Right ventricle myocardium superior (tissue), 1 donor: ENCODE measurements around the gene PYROXD2. TPM values are rescaled to one million over a fixed set of nuclear protein-coding genes. Genes with fewer than 3 reads are reported as not detected.
A peak's percentile ranks its signal among the peaks of the same experiment; 100 is the strongest.

Source experiments
- ATAC-seq: fragments of 200-7000 bp; cut with Tn5 transposase; one replicate; pipeline ENCODE4 v1.9.1; 2020; ENCODE audit warnings: mild to moderate bottlenecking; ENCODE audit not compliant: poor library complexity
- DNase-seq: peaks from one replicate; pipeline ENCODE4 v3.0.0-alpha.2; 2020
- intact Hi-C: fragments of 100-400 bp; cut with DNase I; formaldehyde crosslinking; loops from one replicate; pipeline ENCODE4 v1.11.2; 2022
- long read RNA-seq: library from polyadenylated mRNA; unstranded; transcript quantifications from one replicate; pipeline ENCODE4 v2.0.0, GENCODE V29; 2021
- total RNA-seq: library from RNA; stranded (reverse); fragmentation: NEBNext Ultra II Directional; extraction: Animal tissue kit (Norgen Biotek cat#: 25700); gene quantifications from one replicate; pipeline ENCODE4 v1.2.1, GENCODE V29; 2021
- donor health status: DM: no; HTN: yes; CAD: no; lungs with severe emphysema.

Gene PYROXD2
- 8.4 TPM for total RNA-seq
- long read RNA-seq, partial matches to known transcripts = 1 of 19 reads
- long read RNA-seq, other reads (novel, unspliced or antisense) = 14 of 19 reads

DNA sequence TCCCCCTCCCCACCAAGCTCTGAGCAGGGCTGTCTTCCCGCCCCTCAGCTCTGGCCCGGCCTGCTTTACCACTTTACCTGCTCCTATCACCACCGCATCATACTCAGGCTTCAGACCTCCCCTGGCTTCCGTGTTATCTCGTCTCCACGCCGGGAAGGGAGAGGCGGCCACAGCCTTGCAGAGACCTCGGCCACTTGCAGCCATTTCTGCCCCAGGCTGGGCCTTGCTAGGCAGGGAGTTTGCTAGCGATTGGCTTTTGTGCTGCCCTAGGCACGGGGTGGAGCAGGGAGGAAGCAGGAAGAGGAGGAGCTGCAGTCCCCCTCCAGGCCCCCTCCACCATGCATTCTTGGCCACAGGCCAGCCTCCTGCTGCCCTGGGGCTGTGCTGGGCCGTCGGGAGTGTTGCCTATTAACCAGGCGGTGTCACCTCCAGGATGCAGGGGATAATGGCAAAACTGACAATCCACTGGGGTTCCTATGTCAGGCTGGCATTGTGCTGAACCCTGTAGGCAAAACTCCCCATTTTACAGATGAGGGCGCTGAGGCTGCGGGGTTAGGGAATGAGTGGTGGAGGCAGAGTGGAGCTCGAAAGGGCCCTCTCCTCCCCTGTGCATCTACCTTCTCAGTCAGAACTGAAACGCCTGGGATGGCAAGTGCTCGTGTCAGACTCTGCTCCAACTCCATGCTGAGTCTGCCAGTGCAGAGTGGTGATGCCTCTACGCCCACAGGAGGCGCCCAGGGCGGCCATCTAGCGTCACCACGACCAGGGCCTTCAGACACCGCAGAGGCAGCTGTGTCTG, at the start of gene PYROXD2:
PYROXD2 (minus strand) TSS at position 251 of the 799 bp plus-strand sequence; CDS start at position 204, 47 bp downstream.
- ATAC-seq = peak; percentile 94
- intact Hi-C loops = no loop called here

DNA sequence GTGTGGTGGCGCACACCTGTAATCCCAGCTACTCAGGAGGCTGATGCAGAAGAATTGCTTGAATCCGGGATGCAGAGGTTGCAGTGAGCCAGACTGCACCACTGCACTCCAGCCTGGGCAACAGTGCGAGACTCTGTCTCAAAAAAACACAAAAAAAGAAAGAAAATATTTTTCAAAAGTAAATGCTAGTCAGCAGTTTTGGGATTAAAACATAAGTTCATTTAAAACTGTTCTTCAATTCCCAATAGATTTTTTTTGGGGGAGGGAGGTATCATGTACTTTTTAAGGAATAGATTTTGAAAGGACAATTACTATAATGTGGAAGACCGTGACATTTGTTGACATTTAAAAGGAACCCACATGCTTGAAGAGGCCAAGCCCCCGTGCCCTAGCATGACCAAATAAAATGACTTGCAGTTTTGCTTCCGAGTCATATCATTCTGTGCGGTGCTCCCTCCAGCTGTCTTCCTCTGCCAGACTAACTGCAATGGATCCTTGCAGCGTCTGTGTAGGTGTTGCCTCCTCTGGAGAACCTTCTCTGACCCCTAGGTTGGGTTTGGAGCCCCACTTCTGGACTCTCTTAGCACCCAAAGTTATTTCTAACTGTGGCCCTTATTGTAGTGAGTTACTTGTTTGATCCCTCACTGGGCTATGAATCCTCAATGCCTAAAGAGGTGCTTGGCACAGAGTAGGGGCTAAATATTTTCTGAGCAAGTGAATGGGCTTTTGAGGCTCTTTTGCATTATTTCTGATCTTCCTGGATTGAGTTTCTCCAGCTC, 49.2 kb upstream of the PYROXD2 start:
- no peak for ATAC-seq
- DNase-seq = no peak
- intact Hi-C loops = loop anchor here (10.0 kb wide), 1 partner anchor 201 kb away; no protein-coding TSS in a partner anchor

More for the DNA sequence above, at the start of gene PYROXD2:
- peak; percentile 94 for DNase-seq

DNA sequence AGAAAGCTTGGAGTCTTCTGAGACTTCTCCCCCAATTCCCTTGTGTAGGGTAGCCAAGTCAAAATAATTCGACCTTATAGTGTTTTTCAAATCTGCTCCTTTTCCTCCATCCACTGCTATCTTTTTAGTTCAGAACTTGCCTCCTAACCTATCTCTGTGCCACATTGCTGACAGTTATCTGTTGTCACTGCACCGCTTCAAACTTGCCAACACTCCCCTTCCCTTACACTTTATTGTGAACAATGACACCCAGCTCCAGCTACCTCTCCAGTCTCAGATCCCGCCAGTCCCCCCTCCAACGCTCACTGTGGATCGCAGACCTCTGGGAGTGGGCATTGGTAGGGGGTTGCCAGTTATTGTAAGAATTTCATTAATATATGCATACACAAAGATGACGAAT, 48.0 kb upstream of the PYROXD2 start:
- intact Hi-C loops = loop anchor here (10.0 kb wide), 1 partner anchor 202 kb away; no protein-coding TSS in a partner anchor
- DNase-seq (no peak), ATAC-seq (no peak)

DNA sequence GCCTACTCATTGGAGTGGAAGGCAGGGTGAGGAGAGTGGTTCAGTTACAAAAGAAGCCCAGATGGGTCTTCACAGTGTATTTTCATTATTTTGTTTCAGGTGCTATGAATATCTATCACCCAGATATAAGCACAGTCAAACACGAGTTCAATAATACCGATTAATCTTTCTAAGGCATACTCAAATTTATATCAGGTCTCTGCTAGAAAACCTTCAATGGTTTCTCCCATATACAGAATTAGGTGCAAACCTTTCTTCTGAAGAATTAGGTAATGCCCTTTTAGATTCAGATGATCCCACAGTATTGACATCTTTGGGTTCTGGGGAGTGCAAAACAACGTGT, 46.5 kb upstream of the PYROXD2 start:
- intact Hi-C loops = loop anchor here (10.0 kb wide), 1 partner anchor 203 kb away; no protein-coding TSS in a partner anchor
- no peak for DNase-seq
- no peak for ATAC-seq

DNA sequence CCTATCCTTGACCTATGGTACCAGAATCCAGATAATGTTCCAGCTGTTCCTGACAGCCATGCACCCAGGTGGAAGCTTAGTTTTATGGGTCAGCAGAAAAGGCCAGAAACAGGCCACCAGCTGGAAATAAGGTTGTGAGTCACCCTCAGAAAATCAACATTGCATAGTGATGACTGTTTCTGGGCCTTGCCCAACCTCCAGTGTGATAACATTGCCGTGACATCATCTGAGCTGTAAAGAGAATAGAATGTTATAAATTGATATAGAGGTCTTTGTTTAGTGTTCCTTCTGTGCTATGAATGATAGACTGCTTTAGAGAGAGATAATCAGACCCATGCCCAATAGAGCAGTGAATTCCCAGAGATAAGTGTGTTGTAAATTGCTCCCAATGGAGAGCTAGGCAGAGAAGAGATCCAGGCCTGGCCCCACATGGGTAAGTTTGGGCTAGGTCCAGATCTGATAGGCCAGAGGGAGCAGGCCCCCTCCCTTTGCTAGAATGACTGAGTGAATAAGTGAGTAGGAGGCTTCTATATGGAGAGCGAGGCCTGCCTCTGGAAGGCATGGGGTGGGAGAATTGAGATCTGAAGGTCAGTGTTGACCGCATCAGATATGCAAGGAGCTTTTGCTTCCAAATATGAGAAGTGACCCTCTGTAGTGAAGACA, 46.0 kb upstream of the PYROXD2 start:
- ATAC-seq = peak; percentile 89
- no peak for DNase-seq
- intact Hi-C loops = loop anchor here (10.0 kb wide), 1 partner anchor 204 kb away; no protein-coding TSS in a partner anchor

DNA sequence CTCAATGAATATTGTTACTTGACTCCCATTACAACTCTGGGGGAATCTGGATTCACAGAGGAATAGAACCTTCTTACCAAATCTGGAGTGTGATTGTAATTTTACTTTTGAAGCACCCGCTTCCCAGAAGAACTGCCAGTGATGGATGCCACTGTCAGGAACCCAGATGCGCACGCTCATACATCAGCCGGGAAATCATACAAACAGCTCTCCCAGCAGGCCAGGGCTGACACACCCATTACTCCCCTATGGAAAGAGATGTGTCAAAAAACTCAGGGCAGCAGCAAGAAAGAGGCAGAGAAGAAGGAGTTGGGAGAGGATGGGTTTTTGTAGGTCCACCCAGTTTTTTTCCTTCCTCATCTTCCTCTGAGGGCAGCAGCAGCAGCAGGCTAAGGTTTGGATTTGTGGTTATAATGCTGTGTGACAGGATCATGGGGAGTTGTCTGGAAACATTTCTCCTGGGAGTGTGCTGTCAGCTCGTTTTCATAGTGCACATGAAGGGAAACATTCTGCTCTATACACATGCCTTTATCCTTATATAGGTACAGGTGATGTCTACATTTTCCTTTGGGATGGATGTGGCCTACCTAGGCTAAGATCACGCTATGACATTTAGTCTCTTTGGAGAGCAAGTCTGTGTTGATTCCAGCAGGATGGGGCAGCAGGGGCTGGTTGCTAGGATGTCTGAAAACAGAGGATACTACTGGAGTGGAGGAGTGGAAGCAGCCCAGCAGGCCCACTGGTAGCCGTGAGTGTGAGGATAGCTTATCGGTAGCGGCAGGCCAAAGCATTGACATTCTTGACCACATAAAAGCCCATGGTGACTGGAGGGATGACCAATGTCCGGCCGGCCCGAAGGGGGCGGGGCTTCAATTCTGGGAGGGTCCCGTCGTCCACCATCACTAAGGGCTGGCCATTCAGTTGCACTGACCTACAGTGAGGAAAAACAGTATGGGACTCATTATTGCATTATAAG, 44.1 kb upstream of the PYROXD2 start:
- ATAC-seq (no peak), DNase-seq (no peak)

DNA sequence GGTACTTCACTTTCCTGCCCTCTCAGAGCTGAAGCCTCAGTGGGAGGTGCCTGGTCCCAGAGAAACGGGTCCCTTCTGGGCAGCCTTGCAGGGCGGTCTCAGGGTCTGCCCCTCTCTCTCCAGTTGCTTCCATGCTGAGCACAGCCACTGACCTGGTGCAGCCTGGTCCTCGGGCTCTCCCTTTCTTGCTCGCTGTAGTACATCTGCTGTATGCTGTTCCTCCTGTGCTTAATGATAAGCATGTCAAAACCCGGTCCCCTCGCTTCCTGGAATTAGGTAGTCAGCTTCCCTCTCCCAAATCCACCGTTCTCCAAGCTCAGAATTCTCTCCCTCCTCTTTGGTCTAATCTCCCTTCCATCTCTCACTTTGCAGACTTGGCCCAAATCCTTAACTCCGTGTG, 42.7 kb upstream of the PYROXD2 start:
- intact Hi-C loops = no loop called here
- ATAC-seq (no peak), DNase-seq (no peak)

More for the DNA sequence above, 44.1 kb upstream of the PYROXD2 start:
- intact Hi-C loops = no loop called here

DNA sequence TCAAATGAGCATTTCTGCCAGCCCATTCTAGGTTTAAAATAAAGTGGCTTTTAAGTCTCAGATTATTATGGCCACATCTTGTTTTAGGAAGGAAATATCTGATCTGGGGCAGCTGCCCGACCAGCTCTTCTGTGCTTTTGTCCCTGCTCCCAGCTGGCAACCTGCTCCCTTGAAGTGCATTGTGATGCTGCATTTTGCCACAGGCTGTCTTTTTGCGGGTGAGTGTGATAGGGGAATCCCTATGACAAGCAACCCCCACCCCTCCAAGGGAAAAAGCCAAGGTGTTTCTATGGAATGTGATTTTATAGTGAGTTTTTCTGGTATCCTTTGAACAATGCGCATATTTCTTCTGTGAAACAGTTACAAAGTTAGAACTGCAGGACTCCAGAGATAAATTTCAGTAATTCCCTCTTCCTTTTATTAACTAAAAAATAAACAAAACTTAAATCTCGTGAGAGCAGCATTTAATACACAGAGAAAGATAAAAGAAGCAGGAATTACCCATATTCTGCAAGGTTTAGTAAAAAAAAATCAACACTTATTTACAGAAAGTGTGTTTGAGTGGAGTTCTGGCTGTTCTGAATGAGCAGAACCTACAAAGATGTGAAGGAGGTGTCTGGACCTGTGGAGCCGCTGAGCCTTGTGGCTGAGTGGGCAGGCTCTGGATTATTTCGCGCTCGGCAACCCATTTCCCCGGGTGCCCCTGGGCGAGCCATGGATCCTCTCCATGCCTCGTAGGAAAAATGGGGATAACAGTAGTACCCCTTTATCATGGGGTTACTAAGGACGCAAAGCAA, 41.9 kb upstream of the PYROXD2 start:
- no peak for ATAC-seq
- intact Hi-C loops = no loop called here
- DNase-seq = no peak

DNA sequence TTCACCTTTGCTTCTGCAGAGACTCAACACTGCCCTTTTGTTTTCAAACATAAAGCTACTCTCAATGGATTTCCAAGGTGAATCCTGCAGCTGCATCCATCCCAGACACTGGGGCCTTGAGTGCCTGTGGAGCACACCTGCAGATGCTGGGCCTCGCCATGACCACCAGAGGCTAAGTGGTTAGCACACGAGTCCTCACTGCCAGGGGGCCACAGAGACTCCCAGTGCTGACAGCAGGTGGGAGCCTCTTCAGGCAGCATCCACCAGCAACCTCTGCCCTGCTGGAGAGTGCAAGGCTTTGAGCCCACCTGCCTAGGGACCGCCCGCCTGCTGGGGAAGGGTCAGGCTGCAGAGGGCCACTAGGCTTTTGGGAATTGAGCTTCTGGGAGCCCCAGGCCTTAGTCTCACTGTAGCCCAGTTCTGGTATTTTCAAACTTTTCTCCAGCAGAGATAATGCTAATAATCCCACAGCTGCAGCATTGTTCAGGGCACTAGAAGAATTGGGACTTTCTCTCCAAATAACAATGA, 41.1 kb upstream of the PYROXD2 start:
- DNase-seq = no peak
- intact Hi-C loops = no loop called here
- ATAC-seq = no peak

DNA sequence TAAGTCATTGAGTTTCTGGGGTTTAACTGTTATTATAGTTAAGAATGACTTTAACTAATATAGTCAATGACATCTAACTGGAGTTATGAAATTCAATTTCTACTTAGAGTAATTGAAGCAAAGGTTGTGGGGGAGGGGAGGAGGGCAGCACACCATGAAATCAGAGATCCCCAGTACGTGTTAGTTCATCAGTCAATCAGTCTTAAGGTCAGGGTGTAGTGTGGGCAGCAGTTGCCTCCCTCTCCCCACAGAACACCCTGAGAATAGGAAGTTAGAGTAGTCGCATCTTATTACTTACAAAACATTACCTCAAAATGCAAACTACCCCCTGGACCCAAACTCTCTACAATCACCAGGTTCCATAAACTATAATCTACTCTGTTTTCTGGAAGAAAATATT, 38.7 kb upstream of the PYROXD2 start:
- ATAC-seq = no peak
- intact Hi-C loops = no loop called here
- no peak for DNase-seq

DNA sequence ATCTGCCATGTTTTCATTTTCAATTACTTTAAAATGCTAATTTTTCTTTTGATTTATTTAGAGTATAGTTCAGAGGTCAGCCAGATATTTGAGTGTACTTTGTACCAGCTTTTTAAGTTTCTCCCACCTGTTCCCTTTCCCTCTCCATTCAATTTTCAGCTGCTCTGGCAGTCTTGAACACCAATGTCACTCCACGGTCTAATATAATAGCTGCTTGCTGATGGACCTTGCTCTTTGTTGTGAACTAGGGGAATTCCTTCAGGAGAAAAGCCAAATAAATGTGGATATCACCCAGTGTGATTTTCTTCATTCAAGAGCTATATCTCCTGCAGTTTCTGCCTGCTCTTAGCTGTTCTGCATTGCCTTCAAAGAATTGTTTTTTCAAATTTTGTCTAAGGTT, 35.6 kb upstream of the PYROXD2 start:
- intact Hi-C loops = no loop called here
- ATAC-seq (no peak), DNase-seq (no peak)

DNA sequence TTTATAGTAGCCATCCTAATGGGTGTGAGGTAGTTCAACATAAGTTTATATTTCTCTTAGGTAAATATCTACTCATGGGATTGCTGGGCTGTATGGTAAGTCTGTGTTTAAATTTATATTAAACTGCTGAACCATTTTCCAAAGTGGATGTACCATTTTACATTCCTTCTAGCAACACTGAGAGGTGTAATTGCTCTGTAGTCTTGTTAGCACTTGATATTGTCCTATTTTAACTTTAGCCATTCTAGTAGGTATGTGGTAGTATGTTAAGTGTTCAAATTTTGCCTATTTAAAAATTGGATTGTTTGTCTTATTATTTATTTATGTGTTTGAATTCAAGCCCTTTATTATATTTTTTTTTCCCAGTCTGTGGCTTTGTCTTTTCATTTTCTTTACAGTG, 34.3 kb upstream of the PYROXD2 start:
- DNase-seq = no peak
- intact Hi-C loops = no loop called here
- ATAC-seq = no peak

DNA sequence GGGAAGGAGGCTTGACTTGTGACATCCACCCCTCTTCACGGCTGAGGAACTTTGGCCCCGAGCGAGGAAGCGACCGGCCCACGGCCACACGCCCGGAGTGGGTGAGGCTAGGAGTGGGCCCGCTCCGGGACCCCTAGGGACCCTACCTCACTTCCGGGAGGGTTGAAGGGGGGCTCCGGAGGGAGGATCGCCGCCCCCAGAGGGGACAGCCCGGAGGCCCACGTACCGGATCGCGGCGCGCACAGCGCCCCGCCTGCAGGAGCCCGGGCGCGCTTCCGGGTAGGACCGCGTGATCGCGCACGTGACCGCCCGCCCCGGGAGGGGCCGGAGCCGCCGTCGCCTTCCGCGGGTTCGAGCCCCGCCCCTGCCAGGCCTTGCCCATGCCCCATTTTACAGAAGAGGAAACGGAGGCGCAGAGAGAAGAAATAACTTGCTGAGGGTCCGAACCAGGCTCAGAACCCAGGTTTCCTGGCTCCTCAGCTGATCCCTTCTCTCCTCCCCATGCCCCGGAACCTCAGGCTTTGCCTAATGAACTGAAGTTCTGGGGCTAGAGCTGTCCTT, 31.8 kb upstream of the PYROXD2 start, which contains the start of gene HPS1:
HPS1 (minus strand) TSS at position 275 of the 561 bp plus-strand sequence. CDS start 3,695 bp downstream, outside the sequence.
- ATAC-seq = peak; percentile 98
- peak; percentile 91 for DNase-seq
- intact Hi-C loops = no loop called here

DNA sequence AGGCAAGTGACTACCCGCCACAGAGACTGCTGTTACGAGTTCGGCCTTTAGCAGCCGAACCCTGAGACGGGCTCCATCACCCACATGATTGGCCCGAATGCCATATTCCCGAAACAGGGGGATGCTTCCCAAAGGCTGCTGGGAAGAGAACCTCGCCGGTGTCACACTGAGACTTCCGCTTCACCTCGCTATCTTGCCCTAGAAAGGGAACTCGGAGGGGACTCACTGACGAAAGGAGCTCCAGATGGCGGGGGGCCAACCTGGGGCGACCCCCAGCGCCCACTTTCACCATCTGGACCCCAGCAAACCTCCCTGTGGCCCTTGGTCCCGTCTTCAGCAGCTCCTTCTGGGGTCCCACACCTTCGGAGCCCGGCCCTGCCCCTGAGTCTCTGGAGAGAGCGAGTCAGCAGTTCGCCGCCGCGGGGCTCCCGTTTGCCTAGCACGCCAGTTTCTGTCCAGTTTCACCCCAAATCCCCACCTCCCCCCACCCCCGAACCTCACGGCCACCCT, 31.2 kb upstream of the PYROXD2 start:
- ATAC-seq (peak; percentile 54), DNase-seq (no peak)
- intact Hi-C loops = no loop called here

DNA sequence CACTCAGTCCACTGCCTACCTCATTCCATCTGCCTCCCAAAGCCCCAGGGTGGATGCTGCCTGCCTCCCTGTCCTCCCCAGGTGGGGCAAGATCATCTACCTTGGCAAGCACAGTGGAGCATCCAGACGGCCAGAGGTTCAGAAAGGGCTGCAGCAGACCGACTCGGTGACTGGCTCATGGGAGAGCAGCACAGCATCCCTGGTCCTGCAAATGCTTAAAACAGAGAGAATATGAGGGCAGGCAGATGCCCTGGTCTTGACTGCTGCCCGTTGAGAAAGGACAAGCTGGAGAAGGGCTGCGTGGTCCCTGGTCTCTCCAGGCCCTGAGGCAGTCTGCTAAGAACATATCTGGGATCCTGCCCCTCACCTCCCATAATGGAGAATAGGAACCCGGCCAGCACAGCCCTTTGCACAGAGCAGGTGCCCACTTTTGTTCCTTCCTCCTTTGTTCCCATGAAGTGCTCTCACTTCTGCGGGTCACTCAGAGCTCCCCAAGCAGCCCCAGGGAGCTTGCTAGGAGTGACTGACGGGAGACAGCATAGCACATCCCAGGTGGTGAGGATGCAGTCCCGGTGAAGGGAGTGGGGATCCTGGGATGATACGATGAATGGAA, 30.3 kb upstream of the PYROXD2 start:
- no peak for ATAC-seq
- intact Hi-C loops = no loop called here
- DNase-seq = no peak
